NCI-H2196 treated with DMSO at 0.1 percent for 48 hours (cell line): ENCODE data around the gene IFT172.
"Not testable (repeated sequence)": the region's sequence is repeated elsewhere in the genome, so short reads cannot be mapped to it uniquely, and the experiment has no call there.

Experiments used
- DNase-seq: peaks from one replicate; lab custom pipeline; 2025; ENCODE audit not compliant: unreplicated experiment; lab: John Stamatoyannopoulos, UW

IFT172 gene

GRCh38 chr2:27427863-27428212 is 61.7 kb downstream of the IFT172 start:
- DNase-seq = no peak

- not testable (repeated sequence) for DNase-seq
Observed at GRCh38 chr2:27425039-27425438, 64.5 kb downstream of the IFT172 start.

GRCh38 chr2:27422958-27423357 is 66.6 kb downstream of the IFT172 start:
- DNase-seq = no peak

GRCh38 chr2:27421660-27422250 is 67.8 kb downstream of the IFT172 start:
- no peak for DNase-seq

GRCh38 chr2:27420996-27421395 is 68.5 kb downstream of the IFT172 start:
- DNase-seq = no peak

- DNase-seq = no peak
Observed at GRCh38 chr2:27416151-27416550, 73.4 kb downstream of the IFT172 start.

- DNase-seq = no peak
Observed at GRCh38 chr2:27412419-27413152, 77.0 kb downstream of the IFT172 start.

GRCh38 chr2:27409321-27410073 is 80.0 kb downstream of the IFT172 start, which contains the start of gene PPM1G:
TSS of gene PPM1G (minus strand) at chr2:27409591. CDS start at chr2:27409422, 169 bp downstream.
- DNase-seq = peak; percentile 93

GRCh38 chr2:27408601-27409320 is 80.8 kb downstream of the IFT172 start:
- no peak for DNase-seq

- DNase-seq = peak; percentile 19
Observed at GRCh38 chr2:27407798-27408491, 81.6 kb downstream of the IFT172 start.

- no peak for DNase-seq
Observed at GRCh38 chr2:27400348-27401135, 89.0 kb downstream of the IFT172 start.

- no peak for DNase-seq
Observed at GRCh38 chr2:27398962-27399361, 90.6 kb downstream of the IFT172 start.
